Measurements from ENCODE around the gene GABPB1. TPM values are rescaled to one million over a fixed set of nuclear protein-coding genes. Genes with fewer than 3 reads are reported as not detected.
A peak's percentile ranks its signal among the peaks of the same experiment; 100 is the strongest.
"Not testable (repeated sequence)": the region's sequence is repeated elsewhere in the genome, so short reads cannot be mapped to it uniquely, and the experiment has no call there.

GABPB1 gene
- 10 to 100 TPM; 25.9 to 32.3 TPM for total RNA-seq
- 26.4 to 63.2 reads per million in 2 donors for total RNA-seq

DNA sequence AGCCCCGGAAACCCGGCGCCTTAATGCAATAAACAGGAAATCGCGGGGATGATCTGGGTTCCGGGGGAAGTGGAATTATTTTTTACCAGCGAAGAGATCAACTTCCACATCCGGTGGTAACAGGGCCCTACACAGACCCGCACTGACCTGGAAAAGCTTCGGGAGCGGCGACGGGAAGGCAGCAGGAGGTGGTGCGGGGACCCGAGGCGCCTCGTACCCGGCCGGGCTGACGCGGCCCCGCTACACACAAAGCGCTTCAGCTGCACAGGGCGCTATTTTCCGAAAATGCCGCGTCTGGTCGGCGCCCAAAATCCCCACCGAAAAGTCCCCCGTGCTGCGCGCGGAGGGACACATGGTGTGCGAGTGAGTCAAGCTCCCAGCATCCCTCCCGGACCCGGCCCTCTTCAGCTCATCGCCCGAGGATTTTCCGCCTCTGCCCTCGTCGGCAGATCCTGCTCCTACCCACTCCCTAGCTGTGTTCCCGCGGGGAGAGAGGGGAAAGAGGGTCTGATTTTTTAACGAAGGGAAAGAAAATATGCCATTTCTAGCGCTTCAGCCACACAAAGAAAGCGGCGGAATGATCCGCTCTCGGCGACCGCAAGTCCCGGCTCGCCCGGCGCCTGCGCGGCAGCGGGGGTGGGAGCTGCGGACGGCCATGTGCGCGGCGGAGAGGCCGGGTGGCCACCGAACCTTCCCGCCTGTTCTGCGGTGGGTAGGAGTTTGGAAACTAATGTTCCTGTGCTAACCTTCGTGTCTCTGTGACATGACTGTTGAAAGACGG is at the start of gene GABPB1:
GABPB1 (minus strand) TSS at position 361 of the 781 bp plus-strand sequence. CDS start 45,400 bp downstream, outside the sequence.
- H3K9me3 ChIP-seq (ENCODE audit: control insufficient read depth, low read length, poor library complexity, severe bottlenecking) = no peaks in the 10 kb centered on the region
- ATAC-seq (peak; percentile 57), DNase-seq (peak; percentile 79 to 84 (median 80))
- H3K36me3 Mint-ChIP-seq (ENCODE audit: low read depth) = peaks cover 6% of the 10 kb centered on the region
- no peaks in the 10 kb centered on the region for H3K27me3 Mint-ChIP-seq
- peaks cover 50% of the 10 kb centered on the region for H3K4me1 Mint-ChIP-seq
- H3K27ac Mint-ChIP-seq = peak within 1 kb of the TSS; percentile 99
- H3K4me3 Mint-ChIP-seq = peak within 1 kb of the TSS; percentile 96

- H3K36me3 Mint-ChIP-seq (ENCODE audit: low read depth); H3K9me3 ChIP-seq (ENCODE audit: control insufficient read depth, low read length, poor library complexity, severe bottlenecking); H3K4me1 Mint-ChIP-seq; ATAC-seq; H3K27me3 Mint-ChIP-seq; H3K4me3 Mint-ChIP-seq; DNase-seq; H3K27ac Mint-ChIP-seq: not testable (repeated sequence)
Measured at GRCh38 chr15:50391561-50391960, 36.6 kb upstream of the GABPB1 start.

GRCh38 chr15:50390554-50391264 is 35.7 kb upstream of the GABPB1 start:
- H3K27me3 Mint-ChIP-seq = no peaks in the 10 kb centered on the region

GRCh38 chr15:50382408-50382807 is 27.4 kb upstream of the GABPB1 start:
- H3K9me3 ChIP-seq (ENCODE audit: control insufficient read depth, low read length, poor library complexity, severe bottlenecking); H3K4me3 Mint-ChIP-seq; H3K4me1 Mint-ChIP-seq; DNase-seq; H3K27me3 Mint-ChIP-seq; ATAC-seq; H3K36me3 Mint-ChIP-seq (ENCODE audit: low read depth): not testable (repeated sequence)
- H3K27ac Mint-ChIP-seq = peak overlapping the region; percentile 48

More at GRCh38 chr15:50390554-50391264, 35.7 kb upstream of the GABPB1 start:
- Mint-ChIP-seq H3K27ac (no peak overlapping the region), H3K36me3 (ENCODE audit: low read depth) (no peaks in the 10 kb centered on the region), H3K4me1 (no peaks in the 10 kb centered on the region), H3K4me3 (no peak overlapping the region)
- no peaks in the 10 kb centered on the region for H3K9me3 ChIP-seq (ENCODE audit: control insufficient read depth, low read length, poor library complexity, severe bottlenecking)
- DNase-seq (no peak), ATAC-seq (no peak)

DNA sequence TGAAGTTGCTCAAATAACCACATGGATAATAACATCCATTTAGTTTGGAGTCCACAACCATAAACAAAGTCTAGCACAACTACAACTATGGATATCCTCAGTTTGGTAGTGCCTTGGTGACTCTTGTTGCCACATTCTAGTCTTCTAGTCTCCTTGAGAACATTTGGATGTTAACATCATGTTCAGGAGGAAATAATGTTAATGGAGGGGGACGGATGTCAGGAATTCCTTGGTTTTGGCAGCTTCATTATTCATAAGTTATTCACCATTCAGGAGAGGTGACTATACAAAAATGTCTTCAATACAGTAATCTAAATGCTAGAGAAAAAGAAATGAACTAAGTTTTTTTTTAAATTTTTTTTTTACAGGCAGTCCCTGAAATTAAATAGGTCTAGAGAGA is 26.4 kb upstream of the GABPB1 start:
- H3K27ac Mint-ChIP-seq = no peak overlapping the region
- H3K4me3 Mint-ChIP-seq = no peak overlapping the region
- H3K4me1 Mint-ChIP-seq = no peaks in the 10 kb centered on the region
- ATAC-seq (no peak), DNase-seq (no peak)
- no peaks in the 10 kb centered on the region for H3K36me3 Mint-ChIP-seq (ENCODE audit: low read depth)
- H3K27me3 Mint-ChIP-seq = no peaks in the 10 kb centered on the region
- no peaks in the 10 kb centered on the region for H3K9me3 ChIP-seq (ENCODE audit: control insufficient read depth, low read length, poor library complexity, severe bottlenecking)

DNA sequence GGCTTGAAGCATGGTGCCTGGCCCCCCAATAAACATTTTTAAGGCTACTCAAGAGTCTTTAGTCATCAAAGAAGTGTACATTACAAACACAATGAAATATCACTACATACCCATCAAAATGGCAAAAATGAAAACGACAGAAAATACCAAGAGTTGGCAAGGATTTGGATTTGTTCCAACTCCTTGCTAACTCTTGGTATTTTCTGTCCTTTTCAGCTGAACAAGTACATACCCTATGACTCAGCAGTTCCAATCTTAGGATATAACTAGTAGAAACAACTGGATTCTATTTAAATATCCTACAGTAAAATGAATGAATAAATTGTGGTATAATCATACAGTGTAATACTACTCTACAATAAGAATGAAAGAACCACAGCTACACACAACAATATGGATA is 25.1 kb upstream of the GABPB1 start:
- no peaks in the 10 kb centered on the region for H3K36me3 Mint-ChIP-seq (ENCODE audit: low read depth)
- DNase-seq (no peak), ATAC-seq (no peak)
- H3K27me3 Mint-ChIP-seq = no peaks in the 10 kb centered on the region
- H3K9me3 ChIP-seq (ENCODE audit: control insufficient read depth, low read length, poor library complexity, severe bottlenecking) = no peaks in the 10 kb centered on the region
- H3K27ac Mint-ChIP-seq = no peak overlapping the region
- H3K4me3 Mint-ChIP-seq = no peak overlapping the region
- no peaks in the 10 kb centered on the region for H3K4me1 Mint-ChIP-seq

- not testable (repeated sequence) for H3K27ac Mint-ChIP-seq; H3K4me3 Mint-ChIP-seq; ATAC-seq; DNase-seq; H3K9me3 ChIP-seq (ENCODE audit: control insufficient read depth, low read length, poor library complexity, severe bottlenecking); H3K27me3 Mint-ChIP-seq; H3K36me3 Mint-ChIP-seq (ENCODE audit: low read depth); H3K4me1 Mint-ChIP-seq
Measured at GRCh38 chr15:50379413-50379812, 24.4 kb upstream of the GABPB1 start.

GRCh38 chr15:50378776-50379175 is 23.8 kb upstream of the GABPB1 start:
- ATAC-seq (no peak), DNase-seq (no peak)
- no peak overlapping the region for H3K27ac Mint-ChIP-seq
- H3K9me3 ChIP-seq (ENCODE audit: control insufficient read depth, low read length, poor library complexity, severe bottlenecking) = no peaks in the 10 kb centered on the region
- no peaks in the 10 kb centered on the region for H3K27me3 Mint-ChIP-seq
- H3K4me1 Mint-ChIP-seq = no peaks in the 10 kb centered on the region
- no peak overlapping the region for H3K4me3 Mint-ChIP-seq
- no peaks in the 10 kb centered on the region for H3K36me3 Mint-ChIP-seq (ENCODE audit: low read depth)

DNA sequence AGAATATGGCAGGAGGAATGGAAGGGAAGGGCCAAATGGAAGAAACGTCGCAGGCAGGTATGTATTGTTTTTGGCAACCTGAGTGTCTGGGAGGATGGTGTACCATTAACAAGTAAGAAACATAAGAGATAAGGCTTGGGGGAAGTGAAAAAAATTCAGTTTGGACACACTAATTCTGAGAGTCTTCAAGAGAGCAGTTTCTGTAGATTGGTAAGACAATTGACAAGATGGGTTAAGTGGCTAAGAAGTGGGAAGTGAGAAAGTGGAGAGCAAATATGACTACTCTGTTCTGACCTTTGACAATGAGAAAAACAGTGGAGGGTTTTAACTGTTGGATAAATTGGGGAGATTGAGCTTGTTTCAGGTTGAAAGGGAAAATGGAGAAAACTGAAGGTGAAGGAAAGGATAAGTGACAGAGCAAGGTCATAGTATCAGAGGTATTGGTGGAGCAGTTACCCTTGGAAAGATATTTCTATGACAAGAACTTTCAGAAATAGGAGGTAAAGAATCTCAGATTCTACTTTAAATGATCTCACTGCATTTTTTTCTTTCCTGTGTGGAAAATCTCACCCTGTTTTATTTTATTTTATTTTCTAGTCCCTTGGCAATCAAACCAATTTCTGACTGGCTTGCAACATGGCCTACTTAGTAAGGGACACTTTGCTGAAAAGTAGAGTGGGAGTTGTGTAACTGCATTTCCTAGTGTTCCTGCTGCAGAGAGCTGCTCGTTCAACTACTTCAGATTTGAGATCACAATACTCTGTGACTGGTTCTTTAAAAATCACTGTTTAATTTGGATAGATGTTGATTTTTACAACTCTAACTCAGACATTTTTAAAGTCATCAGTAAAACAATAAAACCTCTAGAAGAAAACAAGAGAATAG is 23.1 kb upstream of the GABPB1 start:
- H3K36me3 Mint-ChIP-seq (ENCODE audit: low read depth) = no peaks in the 10 kb centered on the region
- H3K4me1 Mint-ChIP-seq = no peaks in the 10 kb centered on the region
- no peak for DNase-seq
- H3K27me3 Mint-ChIP-seq = no peaks in the 10 kb centered on the region
- H3K4me3 Mint-ChIP-seq = no peak overlapping the region
- ATAC-seq = no peak
- no peaks in the 10 kb centered on the region for H3K9me3 ChIP-seq (ENCODE audit: control insufficient read depth, low read length, poor library complexity, severe bottlenecking)
- H3K27ac Mint-ChIP-seq = no peak overlapping the region

DNA sequence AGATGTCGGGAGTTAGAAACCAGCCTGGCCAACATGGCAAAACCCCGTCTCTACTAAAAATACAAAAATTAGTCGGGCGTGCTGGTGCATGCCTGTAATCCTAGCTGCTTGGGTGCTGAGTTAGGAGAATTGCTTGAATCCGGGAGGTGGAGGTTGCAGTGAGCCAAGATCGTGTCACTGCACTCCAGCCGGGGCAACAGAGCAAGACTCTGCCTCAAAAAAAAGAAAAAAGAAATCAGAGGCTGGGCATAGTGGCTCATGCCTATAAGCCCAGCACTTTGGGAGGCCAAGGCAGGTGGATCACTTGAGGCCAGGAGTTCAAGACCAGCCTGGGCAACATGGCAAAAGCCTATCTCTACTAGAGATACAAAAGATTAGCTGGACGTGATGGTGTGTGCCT is 14.6 kb upstream of the GABPB1 start:
- H3K4me3 Mint-ChIP-seq; H3K27me3 Mint-ChIP-seq; DNase-seq; H3K36me3 Mint-ChIP-seq (ENCODE audit: low read depth); H3K27ac Mint-ChIP-seq; ATAC-seq; H3K4me1 Mint-ChIP-seq; H3K9me3 ChIP-seq (ENCODE audit: control insufficient read depth, low read length, poor library complexity, severe bottlenecking): not testable (repeated sequence)

DNA sequence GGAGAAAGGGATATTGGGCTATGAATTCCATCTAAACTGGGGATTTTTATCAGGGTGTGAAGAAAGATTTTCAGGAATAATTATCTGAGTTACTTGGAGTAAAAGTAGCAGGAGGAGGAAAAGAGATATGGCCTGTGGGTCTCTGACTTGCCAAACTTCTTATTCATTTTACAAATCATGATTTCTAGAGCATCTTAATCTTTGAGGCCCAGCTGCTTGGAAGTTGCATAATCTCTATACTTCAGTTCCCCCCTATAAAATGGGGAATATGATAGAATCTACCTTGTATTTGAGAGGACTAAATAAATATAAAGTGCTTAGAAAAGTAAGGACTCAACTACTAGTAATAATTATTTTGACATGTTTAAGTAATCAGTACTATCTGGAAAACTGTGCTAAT is 11.0 kb upstream of the GABPB1 start:
- H3K27me3 Mint-ChIP-seq = no peaks in the 10 kb centered on the region
- H3K9me3 ChIP-seq (ENCODE audit: control insufficient read depth, low read length, poor library complexity, severe bottlenecking) = no peaks in the 10 kb centered on the region
- ATAC-seq (no peak), DNase-seq (no peak)
- no peaks in the 10 kb centered on the region for H3K36me3 Mint-ChIP-seq (ENCODE audit: low read depth)
- no peak overlapping the region for H3K4me3 Mint-ChIP-seq
- peaks cover 5% of the 10 kb centered on the region for H3K4me1 Mint-ChIP-seq
- H3K27ac Mint-ChIP-seq = no peak overlapping the region

GRCh38 chr15:50365570-50365969 is 10.6 kb upstream of the GABPB1 start:
- DNase-seq = no peak

DNA sequence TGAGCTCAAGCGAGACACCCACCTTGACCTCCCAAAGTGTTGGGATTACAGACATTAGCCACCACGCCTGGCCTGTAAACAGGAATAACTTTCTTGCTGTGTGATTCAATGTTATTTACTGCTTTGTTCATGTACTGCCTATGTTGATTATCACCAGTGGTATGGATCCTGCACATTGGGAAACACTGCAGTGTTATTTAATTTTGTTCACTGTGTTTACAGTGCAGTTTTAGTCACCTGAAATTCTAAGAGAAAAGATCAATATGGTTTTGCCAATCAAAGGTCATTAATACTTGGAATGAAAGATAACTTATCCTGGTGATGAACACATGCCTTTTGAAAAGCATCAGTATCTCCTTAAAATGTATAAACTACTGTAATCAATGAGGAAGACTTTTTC is 8.6 kb upstream of the GABPB1 start:
- no peak for DNase-seq
- H3K4me3 Mint-ChIP-seq = no peak overlapping the region
- H3K27me3 Mint-ChIP-seq = no peaks in the 10 kb centered on the region
- peaks cover 5% of the 10 kb centered on the region for H3K4me1 Mint-ChIP-seq
- no peaks in the 10 kb centered on the region for H3K36me3 Mint-ChIP-seq (ENCODE audit: low read depth)
- no peak for ATAC-seq
- no peaks in the 10 kb centered on the region for H3K9me3 ChIP-seq (ENCODE audit: control insufficient read depth, low read length, poor library complexity, severe bottlenecking)
- H3K27ac Mint-ChIP-seq = no peak overlapping the region

More at GRCh38 chr15:50365570-50365969, 10.6 kb upstream of the GABPB1 start:
- Mint-ChIP-seq H3K36me3 (ENCODE audit: low read depth) (no peaks in the 10 kb centered on the region), H3K4me1 (peaks cover 5% of the 10 kb centered on the region), H3K27me3 (no peaks in the 10 kb centered on the region), H3K4me3 (no peak overlapping the region), H3K27ac (no peak overlapping the region)
- no peak for ATAC-seq
- H3K9me3 ChIP-seq (ENCODE audit: control insufficient read depth, low read length, poor library complexity, severe bottlenecking) = no peaks in the 10 kb centered on the region
